Left lung (tissue), 10 donors: ENCODE results near the gene DSTYK. TPM values are rescaled to one million over a fixed set of nuclear protein-coding genes. Genes with fewer than 3 reads are reported as not detected.
A peak's percentile ranks its signal among the peaks of the same experiment; 100 is the strongest.
"Not testable (repeated sequence)": the region's sequence is repeated elsewhere in the genome, so short reads cannot be mapped to it uniquely, and the experiment has no call there.

Source experiments
- ATAC-seq: fragments of 200-7000 bp; cut with Tn5 transposase; one replicate; pipeline ENCODE4 v1.9.1; 2020; ENCODE audit warnings: moderate library complexity
- DNase-seq, 4 donors: peaks; one replicate each; pipeline ENCODE4 v3.0.0-alpha.2; 2013 to 2020
- H3K27ac ChIP-seq, 2 donors: fragments of 200-600 bp; sonication (generic) in 1 of 2; one replicate each; pipeline versions ENCODE4 v1.5.0 to v1.8.0; 2020 to 2021
- H3K27me3 ChIP-seq, 2 donors: fragments of 200-600 bp; sonication (generic) in 1 of 2; one replicate each; pipeline versions ENCODE4 v1.5.0 to v1.8.0; 2020 to 2021
- H3K36me3 ChIP-seq, 2 donors: fragments of 200-600 bp; sonication (generic) in 1 of 2; one replicate each; pipeline versions ENCODE4 v1.5.0 to v1.8.0; 2020 to 2021
- H3K4me1 ChIP-seq, 2 donors: fragments of 200-600 bp; one replicate each; pipeline ENCODE4 v1.8.0; 2021
- H3K4me3 ChIP-seq, 2 donors: fragments of 200-600 bp; sonication (generic) in 1 of 2; one replicate each; pipeline versions ENCODE4 v1.5.0 to v1.8.0; 2020 to 2021; ENCODE audit warnings: mild to moderate bottlenecking in 1 of 2
- H3K9me3 ChIP-seq, 2 donors: fragments of 200-600 bp; sonication (generic) in 1 of 2; one replicate each; pipeline versions ENCODE4 v1.5.0 to v1.8.0; 2020 to 2021
- intact Hi-C, 2 donors: fragments of 100-400 bp; cut with DNase I; formaldehyde crosslinking; loops; one replicate each; pipeline versions ENCODE4 v1.11.2 to v1.14.2; 2022
- polyA plus RNA-seq, 6 donors: library from polyadenylated mRNA; unstranded; fragments of 120-200 nt; gene quantifications; one replicate each; pipeline ENCODE4 v1.2.1, GENCODE V29; 2013; ENCODE audit not compliant: insufficient read length in 6 of 6
- total RNA-seq, 2 donors: library from RNA; stranded (reverse); fragmentation: NEBNext Ultra II Directional; extraction: Animal tissue kit (Norgen Biotek cat#: 25700); gene quantifications; one replicate each; pipeline ENCODE4 v1.2.1, GENCODE V29; 2021
- TF ChIP-seq, protein P1 (sequence below), 2 donors: fragments of 200-600 bp; sonication (generic) in 1 of 2; IDR thresholded peaks; one replicate each; pipeline versions ENCODE4 v1.5.0 to v1.8.0; 2021; ENCODE audit warnings: antibody characterized with exemption in 2 of 2
- donor health status: DM: no; HTN: yes; CAD: no.
- donor health status: DM: no; HTN: no; CAD: no.

Gene DSTYK
- total and polyA plus RNA-seq, 8 donors, result 11.1 to 18.4 (median 17.1) TPM

DNA sequence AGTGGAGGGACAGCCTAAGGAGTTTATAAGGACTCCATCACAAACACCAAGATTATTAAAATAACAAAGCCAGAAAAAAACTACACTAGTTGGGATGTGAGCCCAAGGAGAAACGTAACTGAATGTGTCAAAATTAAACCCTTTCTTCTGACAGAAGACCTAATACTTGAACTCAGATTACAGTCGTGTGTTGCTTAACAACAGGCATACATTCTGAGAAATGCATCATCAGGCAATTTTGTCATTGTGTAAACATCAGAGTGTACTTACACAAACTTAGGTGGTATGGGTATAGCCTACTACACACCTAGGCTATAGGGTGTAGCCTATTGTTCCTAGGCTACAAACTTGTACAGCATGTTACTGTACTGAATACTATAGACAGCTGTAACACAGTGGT is 23.4 kb downstream of the DSTYK start:
- Histone ChIP-seq H3K27ac (no peak overlapping the region), H3K4me3 (no peak overlapping the region), H3K9me3 (no peaks in the 10 kb centered on the region), H3K27me3 (no peaks in the 10 kb centered on the region), H3K4me1 (peaks cover 16 to 47% of the 10 kb centered on the region in 2 donors), H3K36me3 (no peaks in the 10 kb centered on the region)
- ATAC-seq (no peak), DNase-seq (no peak)
- TF ChIP-seq, protein P1, sequence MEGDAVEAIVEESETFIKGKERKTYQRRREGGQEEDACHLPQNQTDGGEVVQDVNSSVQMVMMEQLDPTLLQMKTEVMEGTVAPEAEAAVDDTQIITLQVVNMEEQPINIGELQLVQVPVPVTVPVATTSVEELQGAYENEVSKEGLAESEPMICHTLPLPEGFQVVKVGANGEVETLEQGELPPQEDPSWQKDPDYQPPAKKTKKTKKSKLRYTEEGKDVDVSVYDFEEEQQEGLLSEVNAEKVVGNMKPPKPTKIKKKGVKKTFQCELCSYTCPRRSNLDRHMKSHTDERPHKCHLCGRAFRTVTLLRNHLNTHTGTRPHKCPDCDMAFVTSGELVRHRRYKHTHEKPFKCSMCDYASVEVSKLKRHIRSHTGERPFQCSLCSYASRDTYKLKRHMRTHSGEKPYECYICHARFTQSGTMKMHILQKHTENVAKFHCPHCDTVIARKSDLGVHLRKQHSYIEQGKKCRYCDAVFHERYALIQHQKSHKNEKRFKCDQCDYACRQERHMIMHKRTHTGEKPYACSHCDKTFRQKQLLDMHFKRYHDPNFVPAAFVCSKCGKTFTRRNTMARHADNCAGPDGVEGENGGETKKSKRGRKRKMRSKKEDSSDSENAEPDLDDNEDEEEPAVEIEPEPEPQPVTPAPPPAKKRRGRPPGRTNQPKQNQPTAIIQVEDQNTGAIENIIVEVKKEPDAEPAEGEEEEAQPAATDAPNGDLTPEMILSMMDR (IDR thresholded peaks at IDR 0.05), result no peak
- intact Hi-C loops, result no loop called here

DNA sequence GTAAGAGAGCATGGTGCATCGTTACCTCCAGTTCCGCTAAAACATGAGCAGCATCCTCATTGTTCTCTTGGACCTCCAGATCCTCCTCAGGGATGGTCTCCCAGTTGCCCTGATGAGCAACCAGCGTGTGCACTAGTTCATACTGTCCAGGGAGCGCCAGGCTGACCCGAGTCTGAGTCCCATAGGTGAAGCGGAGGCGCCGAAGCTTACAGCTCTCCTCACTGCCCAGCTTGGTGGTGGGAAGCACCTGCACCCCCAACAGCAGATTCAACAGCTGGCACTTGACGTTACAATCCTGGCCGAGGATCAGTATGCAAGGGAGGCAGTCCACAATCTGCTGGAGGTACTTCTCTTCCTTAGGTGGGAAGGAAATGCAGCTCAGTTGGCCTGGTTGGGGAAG is 24.1 kb downstream of the DSTYK start:
- H3K4me3 ChIP-seq, result no peak overlapping the region
- TF ChIP-seq, protein P1 (IDR thresholded peaks at IDR 0.05), result no peak
- H3K27me3 ChIP-seq, result no peaks in the 10 kb centered on the region
- intact Hi-C loops, result no loop called here
- no peaks in the 10 kb centered on the region for H3K9me3 ChIP-seq
- no peaks in the 10 kb centered on the region for H3K36me3 ChIP-seq
- H3K27ac ChIP-seq, result no peak overlapping the region
- H3K4me1 ChIP-seq, result peaks cover 16 to 47% of the 10 kb centered on the region in 2 donors
- no peak for ATAC-seq
- no peak for DNase-seq

DNA sequence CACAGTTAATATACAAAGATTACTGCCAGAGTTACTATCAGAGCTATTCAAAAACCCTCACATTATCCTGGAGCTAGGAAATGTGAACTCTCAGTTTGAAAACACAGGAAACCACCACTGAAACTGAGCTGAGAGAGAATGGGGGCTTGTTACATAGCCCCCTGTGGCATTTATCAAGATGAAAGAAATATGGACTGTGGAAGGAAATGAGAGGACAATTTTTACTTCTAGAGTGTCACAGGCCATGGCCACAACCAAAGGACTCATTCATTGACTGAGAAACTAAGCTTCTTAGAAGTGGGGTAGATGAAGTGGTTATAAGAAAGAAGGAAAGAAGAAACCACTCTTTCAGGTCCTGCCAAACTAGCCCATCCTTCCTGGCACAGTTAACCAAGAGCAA is 25.3 kb downstream of the DSTYK start:
- Histone ChIP-seq H3K9me3 (no peaks in the 10 kb centered on the region), H3K4me3 (no peak overlapping the region), H3K4me1 (peaks cover 12 to 47% of the 10 kb centered on the region in 2 donors), H3K36me3 (no peaks in the 10 kb centered on the region), H3K27ac (no peak overlapping the region), H3K27me3 (no peaks in the 10 kb centered on the region)
- DNase-seq, result no peak
- intact Hi-C loops, result no loop called here
- no peak for ATAC-seq
- TF ChIP-seq, protein P1 (IDR thresholded peaks at IDR 0.05), result no peak

DNA sequence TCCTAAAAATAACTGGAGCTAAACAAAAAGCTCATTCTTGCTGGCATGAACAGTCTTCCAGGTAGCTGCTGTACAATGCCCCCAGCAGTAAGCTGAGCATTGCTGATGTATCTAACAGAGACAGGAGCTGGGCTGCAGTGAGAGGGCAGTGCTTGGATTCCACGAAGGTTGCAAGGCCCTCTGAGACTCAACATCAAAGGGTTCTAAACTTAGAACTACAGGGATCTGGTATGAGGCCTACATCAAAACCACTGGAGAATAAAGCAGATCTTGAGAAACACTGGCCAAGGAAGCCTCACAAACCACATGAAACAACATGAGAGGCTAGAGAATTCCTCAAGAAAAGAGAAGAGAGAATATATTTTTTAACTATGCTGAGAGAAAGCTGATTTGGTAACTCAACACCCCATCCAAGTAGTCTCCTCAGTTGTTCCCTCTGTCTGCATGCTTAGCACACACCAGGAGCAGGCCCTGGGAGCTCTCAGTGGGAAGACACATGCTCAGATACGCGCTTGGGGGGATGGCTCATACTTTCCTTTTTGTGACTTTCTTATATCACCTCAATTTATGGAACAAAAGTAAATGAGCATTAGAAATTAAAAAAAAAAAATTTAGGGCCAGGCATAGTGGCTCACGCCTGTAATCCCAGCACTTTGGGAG is 27.7 kb downstream of the DSTYK start:
- DNase-seq, result no peak
- H3K4me3 ChIP-seq, result no peak overlapping the region
- peaks cover 0 to 4% of the 10 kb centered on the region in 2 donors for H3K36me3 ChIP-seq
- no peaks in the 10 kb centered on the region for H3K9me3 ChIP-seq
- ATAC-seq, result no peak
- H3K27ac ChIP-seq, result peak overlapping the region in 1 of 2 donors; percentile 43
- TF ChIP-seq, protein P1 (IDR thresholded peaks at IDR 0.05), result no peak
- peaks cover 6 to 31% of the 10 kb centered on the region in 2 donors for H3K4me1 ChIP-seq
- no peaks in the 10 kb centered on the region for H3K27me3 ChIP-seq
- intact Hi-C loops, result no loop called here

DNA sequence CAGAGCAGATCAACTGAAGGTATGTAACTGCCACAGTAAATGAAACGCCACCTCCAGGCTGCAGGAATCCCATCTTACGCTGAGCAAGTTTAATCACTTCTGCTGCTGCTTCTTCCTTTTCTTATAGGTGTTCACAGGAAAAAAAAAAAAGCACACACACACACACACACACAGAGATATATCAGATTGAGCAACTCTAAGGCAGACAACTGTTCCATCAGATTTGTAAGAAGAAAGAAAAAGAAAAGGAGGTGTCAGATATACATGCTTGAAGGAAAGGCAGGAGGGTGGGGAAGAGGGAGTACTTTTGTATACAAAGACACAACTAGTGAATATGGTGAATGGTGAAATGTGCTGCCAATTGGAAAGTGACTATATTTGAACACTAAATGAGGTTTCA is 28.6 kb downstream of the DSTYK start:
- no peak overlapping the region for H3K4me3 ChIP-seq
- TF ChIP-seq, protein P1 (IDR thresholded peaks at IDR 0.05), result no peak
- H3K4me1 ChIP-seq, result peaks cover 6 to 22% of the 10 kb centered on the region in 2 donors
- H3K9me3 ChIP-seq, result no peaks in the 10 kb centered on the region
- H3K27ac ChIP-seq, result peak overlapping the region in 1 of 2 donors; percentile 43
- no peak for DNase-seq
- intact Hi-C loops, result no loop called here
- H3K27me3 ChIP-seq, result no peaks in the 10 kb centered on the region
- ATAC-seq, result no peak
- peaks cover 0 to 7% of the 10 kb centered on the region in 2 donors for H3K36me3 ChIP-seq

DNA sequence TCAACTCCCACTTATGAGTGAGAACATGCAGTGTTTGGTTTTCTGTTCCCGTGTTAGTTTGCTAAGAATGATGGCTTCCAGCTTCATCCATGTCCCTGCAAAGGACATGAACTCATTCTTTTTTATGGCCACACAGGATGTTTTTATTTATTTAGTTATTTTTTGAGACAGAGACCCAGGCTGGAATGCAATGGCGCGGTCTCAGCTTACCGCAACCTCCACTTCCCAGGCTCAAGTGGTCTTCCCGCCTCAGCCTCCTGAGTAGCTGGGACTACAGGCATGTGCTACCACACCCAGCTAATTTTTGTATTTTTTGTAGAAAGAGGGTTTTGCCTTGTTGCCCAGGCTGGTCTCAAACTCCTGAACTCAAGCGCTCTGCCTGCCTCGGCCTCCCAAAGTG is 31.2 kb downstream of the DSTYK start:
- ATAC-seq, intact Hi-C loops, DNase-seq, H3K27ac ChIP-seq, H3K4me3 ChIP-seq, H3K36me3 ChIP-seq, H3K9me3 ChIP-seq, H3K27me3 ChIP-seq: not testable (repeated sequence)
- H3K4me1 ChIP-seq, result peaks cover 12 to 17% of the 10 kb centered on the region in 2 donors
